Measurements from ENCODE around the gene RERE.
"Not testable (repeated sequence)": the region's sequence is repeated elsewhere in the genome, so short reads cannot be mapped to it uniquely, and the experiment has no call there.

Gene RERE

GRCh38 chr1:8712413-8713231, 104.8 kb downstream of the RERE start:
- no peak for DNase-seq

DNA sequence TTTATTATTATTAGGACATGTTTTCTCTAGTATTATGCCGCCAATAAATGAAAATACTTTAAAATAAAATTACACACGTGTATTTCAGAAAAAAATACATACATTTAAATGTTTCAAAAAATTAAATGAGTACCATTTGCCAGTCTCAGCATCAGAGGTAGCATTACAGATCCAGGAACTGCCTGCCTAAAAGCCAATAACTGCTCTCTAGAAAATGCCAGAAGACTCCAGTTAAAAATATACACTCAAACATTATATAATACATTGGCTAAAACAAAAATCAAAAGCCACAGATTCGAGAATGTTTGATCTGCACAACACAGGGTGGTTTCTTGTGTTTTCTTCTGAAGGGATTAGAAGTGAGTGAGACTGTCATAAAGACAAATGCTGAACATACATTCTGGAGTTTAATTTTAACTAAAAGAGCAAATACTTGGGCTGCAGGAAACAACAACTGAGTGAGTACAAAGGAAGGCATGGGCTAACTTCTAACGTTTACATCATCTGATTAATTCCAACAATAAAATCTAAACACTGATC, 105.5 kb downstream of the RERE start:
- DNase-seq = no peak

- no peak for DNase-seq
Observed at GRCh38 chr1:8711151-8711550, 106.3 kb downstream of the RERE start.

DNA sequence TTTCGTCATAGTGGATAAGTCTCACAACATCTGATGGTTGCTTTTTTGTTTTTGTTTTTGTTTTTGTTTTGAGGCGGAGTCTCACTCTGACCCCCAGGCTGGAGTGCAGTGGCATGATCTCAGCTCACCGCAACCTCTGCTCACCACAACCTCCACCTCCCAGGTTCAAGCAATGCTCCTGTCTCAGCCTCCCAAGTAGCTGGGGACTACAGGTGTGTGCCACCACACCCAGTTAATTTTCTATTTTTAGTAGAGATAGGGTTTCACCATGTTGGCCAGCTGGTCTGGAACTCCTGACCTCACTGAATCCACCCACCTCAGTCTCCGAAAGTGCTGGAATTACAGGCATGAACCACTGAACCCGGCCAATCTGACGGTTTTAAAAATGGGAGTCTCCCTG, 109.2 kb downstream of the RERE start:
- DNase-seq = no peak

DNA sequence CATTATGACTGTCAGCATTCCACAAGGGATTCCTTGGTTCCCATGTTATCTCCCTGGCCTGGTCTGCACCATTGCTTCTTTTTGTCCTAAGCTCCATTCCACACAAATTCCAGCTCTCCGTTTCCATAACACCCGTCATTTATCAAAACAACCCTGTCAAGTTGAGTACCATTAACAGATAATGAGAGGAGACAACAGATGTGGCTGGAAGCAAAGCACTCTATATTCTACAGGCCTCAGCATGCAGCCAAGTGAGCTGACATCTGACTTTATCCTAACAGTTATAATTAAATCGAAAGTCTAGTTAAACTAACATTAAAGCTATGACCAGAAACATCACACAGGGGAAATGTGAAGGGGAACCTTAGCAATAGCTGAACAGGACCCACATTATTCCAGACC, 110.4 kb downstream of the RERE start:
- no peak for DNase-seq

DNA sequence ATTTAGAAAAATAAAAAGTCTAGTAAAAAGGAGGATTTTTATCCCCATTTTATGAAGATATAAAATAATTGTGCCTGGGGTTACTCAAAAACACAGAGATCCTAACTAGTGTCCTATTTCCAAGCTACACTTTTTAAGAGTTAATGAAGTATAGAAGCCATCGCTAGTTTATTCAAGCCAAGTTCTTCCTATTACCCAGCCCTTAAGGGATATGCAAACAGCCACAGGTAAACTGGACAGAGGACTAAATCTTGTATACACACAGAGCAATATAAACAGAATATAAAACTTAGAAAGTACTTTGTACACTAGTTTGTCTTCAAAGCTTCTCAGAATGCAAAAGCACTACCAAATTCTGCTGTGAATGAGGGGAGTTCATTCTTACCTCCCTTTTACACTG, 111.1 kb downstream of the RERE start:
- no peak for DNase-seq

GRCh38 chr1:8704866-8705506, 112.5 kb downstream of the RERE start:
- no peak for DNase-seq

DNA sequence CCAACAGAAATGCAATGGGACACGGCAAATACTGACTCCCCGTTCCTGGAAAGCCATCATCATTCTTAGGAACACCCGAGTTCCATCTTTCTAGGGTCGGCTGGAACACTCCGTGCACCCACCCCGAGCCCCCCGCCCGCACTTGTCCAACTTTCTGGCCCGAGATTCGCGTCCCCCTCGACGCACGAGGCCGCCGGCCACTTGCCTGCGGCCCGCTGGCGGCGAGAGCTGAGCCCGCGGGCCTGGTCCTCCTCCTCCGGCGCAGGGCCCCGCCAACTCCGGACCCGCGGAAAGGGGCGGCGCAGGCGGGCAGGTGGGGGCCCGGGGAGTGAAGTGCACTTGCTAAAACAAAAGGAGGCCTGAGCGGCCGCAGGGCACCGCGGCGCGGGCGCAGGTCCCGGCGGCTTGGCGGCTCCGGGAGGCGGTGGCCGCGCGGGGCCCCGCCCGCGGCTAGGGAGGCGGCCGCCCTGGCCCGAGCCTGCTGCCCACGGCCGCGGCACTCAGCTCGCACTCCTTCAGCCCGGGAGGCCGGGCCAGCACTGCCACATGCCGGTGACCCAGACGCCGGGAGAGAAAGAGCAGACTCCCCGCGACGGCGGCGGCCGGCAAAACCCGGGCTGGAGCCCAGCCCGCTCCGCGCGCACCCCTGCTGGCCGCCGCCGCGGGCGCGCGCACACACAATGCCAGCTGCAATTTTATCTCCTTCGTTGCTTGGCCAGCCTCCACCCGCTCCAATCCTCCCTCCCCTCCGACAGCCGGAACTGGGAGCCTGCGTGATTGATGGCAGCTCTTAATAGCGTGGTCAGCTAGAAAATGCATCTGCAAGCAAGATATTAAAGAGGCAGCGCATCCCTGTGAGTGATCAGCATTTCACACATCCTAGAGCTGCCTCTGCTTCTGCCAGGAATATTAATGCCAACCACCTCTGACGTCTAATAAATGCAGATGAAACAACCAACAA, 114.3 kb downstream of the RERE start:
- peak; percentile 8 for DNase-seq

DNA sequence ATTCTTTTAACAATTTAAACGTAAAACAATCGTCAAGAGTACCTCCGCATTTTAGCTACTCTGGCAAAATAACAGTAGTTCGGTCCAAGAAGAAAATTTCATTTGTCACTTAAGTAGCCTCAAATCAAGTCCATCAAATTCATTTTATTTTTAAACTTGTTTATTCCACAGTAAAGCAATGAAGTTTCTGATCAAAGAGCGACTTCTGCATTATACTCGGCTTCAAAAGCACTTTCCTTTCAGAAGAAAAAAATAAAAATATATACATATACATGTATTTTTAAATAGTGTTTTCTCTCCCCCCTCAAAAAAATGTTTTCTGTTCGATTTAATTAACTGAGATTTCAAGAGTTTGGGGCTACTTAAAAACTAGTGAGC, 115.0 kb downstream of the RERE start:
- DNase-seq = no peak

DNA sequence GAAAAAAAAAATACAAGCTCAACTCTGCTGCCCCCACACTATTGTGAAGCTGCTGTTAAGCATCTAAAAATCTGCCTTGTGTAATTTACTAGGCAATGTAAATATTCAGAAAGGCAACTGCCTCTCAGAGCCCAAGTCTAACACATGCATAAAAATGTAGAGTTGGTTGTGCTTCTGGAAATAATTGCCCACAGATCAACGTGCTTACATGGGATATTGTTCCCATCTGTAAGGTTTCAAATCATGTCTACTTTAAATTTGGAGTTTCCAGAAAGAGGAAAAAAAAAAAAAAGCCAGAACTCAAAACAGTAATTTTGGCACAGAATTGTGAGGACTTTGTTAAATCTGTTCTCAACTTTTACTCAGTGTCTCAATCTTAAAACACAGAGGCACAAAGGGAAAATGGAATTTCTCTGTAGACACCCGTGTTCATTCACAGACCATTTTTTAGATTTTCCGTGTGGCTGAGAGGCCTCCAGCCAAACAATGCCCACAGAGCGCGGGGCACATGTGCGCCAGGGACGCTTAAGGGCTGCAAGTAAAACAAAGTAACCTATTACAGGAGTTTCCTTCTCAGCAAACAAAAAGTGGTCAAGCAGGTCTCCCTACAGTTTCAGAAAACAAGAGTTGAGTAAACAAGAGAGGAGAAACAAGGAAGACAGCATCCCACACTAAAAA, 115.5 kb downstream of the RERE start:
- DNase-seq = no peak

GRCh38 chr1:8699679-8700078, 117.8 kb downstream of the RERE start:
- no peak for DNase-seq

- DNase-seq = no peak
Observed at GRCh38 chr1:8698937-8699447, 118.4 kb downstream of the RERE start.

DNA sequence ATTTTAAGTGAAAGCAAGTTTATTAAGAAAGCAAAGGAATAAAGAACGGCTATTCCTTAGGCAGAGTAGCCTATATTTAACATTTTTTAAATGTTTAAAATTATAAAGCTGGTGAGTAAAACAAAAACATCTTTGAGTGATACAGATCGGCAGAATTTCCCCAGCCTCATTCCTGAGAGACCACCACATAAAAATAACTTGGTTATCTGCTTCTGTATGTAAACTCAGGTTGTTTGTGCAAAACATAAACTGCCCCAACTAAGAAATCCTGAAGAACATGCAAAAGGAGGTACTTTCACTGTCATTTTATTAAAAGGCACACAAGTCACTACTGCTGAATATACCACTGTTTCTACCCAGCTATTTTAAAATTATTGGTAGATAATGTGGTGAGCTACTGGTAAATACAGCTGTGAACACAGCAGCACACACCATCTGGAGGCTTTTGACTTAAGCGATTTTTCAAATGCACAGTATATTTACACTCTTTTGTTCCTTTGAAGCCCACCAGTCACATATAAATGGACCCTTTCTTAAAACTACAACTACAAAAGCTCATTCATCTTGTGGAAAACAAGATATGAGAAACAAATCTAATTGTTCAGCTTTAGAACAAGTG, 119.3 kb downstream of the RERE start:
- DNase-seq = no peak

GRCh38 chr1:8695442-8695841, 122.0 kb downstream of the RERE start:
- DNase-seq = not testable (repeated sequence)

- DNase-seq = no peak
Observed at GRCh38 chr1:8693107-8693506, 124.3 kb downstream of the RERE start.

- DNase-seq = no peak
Observed at GRCh38 chr1:8691662-8692061, 125.8 kb downstream of the RERE start.

DNA sequence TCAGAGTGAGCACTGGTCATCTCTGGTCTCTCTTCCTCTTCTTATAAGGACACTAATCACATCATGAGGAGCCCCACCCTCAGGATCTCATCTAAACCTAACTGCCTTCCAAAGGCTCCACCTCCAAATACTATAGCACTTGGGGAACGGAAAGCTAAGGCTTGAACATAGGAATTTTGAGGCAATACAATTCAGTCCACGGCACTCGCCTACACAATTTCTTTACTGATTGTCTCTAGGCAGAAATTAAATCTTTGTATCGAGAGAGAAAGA, 127.3 kb downstream of the RERE start:
- DNase-seq = no peak

DNA sequence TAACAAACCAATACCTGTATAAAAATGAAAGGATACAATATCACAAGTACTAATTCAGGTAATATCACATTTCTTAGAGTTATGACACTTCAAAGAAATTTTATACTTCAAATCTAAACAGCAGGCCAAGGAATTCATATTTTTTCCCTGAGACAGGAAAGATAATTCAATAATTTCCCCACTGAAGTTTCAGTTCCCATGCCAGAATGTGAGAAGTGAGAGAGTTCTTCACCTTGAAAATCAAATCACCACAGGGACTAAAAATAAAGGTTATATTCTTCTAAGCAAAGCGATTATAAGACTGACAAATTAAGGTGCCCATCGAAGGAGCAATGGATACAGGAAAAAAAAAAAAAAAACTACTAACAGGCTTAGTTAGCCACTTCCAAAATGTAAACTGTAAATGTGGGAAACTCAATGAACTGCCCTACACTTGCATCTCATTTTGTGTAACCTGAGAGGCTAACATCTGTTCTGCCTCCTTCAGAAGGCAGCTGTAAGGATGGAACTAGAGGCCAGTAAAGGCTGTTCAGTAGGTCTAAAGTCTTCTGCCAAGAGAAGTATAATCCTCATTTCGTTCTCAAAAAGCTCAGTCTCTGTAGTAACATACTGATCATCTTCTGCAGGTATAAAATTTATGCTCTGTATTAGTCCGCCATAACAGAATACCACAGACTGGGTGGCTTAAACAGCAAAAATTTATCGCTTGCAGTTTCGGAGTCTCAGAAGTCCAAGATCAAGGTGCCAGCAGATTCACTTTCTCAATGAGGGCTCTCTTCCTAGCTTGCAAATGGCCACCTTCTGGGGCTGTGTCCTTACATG, 127.8 kb downstream of the RERE start:
- DNase-seq = no peak

DNA sequence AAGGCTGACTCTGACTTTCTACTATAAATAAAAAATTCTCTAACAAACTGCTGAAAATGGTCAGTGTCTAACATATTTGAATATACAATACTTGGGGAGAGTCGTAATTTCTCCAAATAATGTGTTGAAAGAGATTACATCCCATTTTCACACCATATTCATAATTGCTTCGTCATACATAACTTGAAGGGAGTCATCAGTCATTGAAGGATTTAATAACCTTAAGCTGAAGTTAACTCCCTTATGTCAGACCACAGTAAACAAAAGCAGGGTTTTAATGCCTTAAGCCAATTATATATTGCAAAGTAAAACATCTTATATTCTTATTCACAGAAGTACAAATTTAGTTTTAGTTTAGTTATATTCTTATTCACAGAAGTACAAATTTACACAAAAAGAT, 129.9 kb downstream of the RERE start:
- no peak for DNase-seq

GRCh38 chr1:8687039-8687438, 130.4 kb downstream of the RERE start:
- DNase-seq = no peak

DNA sequence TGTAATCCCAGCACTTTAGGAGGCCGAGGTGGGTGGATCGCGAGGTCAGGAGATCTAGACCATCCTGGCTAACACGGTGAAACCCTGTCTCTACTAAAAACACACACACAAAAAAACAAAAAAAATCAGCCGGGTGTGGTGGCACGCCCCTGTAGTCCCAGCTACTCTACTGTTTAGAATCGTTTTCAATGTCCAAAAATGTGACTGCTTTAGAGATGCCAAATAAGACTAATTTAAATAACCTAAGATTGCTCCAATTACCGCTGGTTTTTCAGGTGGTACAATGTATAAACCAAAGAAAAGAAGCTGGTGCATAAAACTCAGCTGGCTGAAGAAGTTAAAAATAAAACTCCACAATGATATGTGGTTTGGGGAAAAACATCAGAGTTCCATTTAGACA, 132.0 kb downstream of the RERE start:
- DNase-seq = no peak

All from effector CD8-positive, alpha-beta T cell (primary cell).